Kasumi-1 (cell line): Measurements from ENCODE around the gene PRXL2A.
A peak's percentile ranks its signal among the peaks of the same experiment; 100 is the strongest.
"Not testable (repeated sequence)": the region's sequence is repeated elsewhere in the genome, so short reads cannot be mapped to it uniquely, and the experiment has no call there.

Experiments
- DNase-seq, 2 experiments: peaks; one replicate each; lab custom pipeline; 2025; lab: John Stamatoyannopoulos, UW

Gene PRXL2A

GRCh38 chr10:80411681-80412220 is 3.4 kb downstream of the PRXL2A start:
- DNase-seq, result no peak

GRCh38 chr10:80412486-80412885 is 4.1 kb downstream of the PRXL2A start:
- DNase-seq, result peak in 1 of 2 experiments; percentile 9

- peak; percentile 91 to 93 for DNase-seq
Observed at GRCh38 chr10:80413271-80413996, 5.1 kb downstream of the PRXL2A start.

GRCh38 chr10:80414142-80414895 is 6.0 kb downstream of the PRXL2A start:
- no peak for DNase-seq

- no peak for DNase-seq
Observed at GRCh38 chr10:80415734-80416478, 7.6 kb downstream of the PRXL2A start.

GRCh38 chr10:80416479-80417098 is 8.2 kb downstream of the PRXL2A start:
- no peak for DNase-seq

- DNase-seq, result not testable (repeated sequence)
Observed at GRCh38 chr10:80417256-80417655, 8.9 kb downstream of the PRXL2A start.

- no peak for DNase-seq
Observed at GRCh38 chr10:80421050-80421706, 12.8 kb downstream of the PRXL2A start.

GRCh38 chr10:80421707-80422536 is 13.6 kb downstream of the PRXL2A start:
- peak; percentile 73 to 81 for DNase-seq

GRCh38 chr10:80425901-80426300 is 17.6 kb downstream of the PRXL2A start:
- DNase-seq, result no peak

GRCh38 chr10:80427541-80427940 is 19.2 kb downstream of the PRXL2A start:
- no peak for DNase-seq

GRCh38 chr10:80429521-80429973 is 21.2 kb downstream of the PRXL2A start:
- no peak for DNase-seq

- no peak for DNase-seq
Observed at GRCh38 chr10:80433134-80433533, 24.8 kb downstream of the PRXL2A start.

- DNase-seq, result no peak
Observed at GRCh38 chr10:80436446-80437098, 28.2 kb downstream of the PRXL2A start.

GRCh38 chr10:80437227-80437626 is 28.9 kb downstream of the PRXL2A start:
- DNase-seq, result no peak

- DNase-seq, result no peak
Observed at GRCh38 chr10:80441831-80442230, 33.5 kb downstream of the PRXL2A start.

GRCh38 chr10:80442879-80443278 is 34.5 kb downstream of the PRXL2A start:
- no peak for DNase-seq

- DNase-seq, result peak; percentile 63 to 74
Observed at GRCh38 chr10:80443531-80443974, 35.2 kb downstream of the PRXL2A start.

- no peak for DNase-seq
Observed at GRCh38 chr10:80444124-80444523, 35.8 kb downstream of the PRXL2A start.
